GM19468 (cell line): Measurements from ENCODE around the gene TFCP2L1.

Source experiments
- ATAC-seq: cut with Tn5 transposase; IDR thresholded peaks from one replicate; pipeline ENCODE4 v1.9.1; 2021; ENCODE audit warnings: mild to moderate bottlenecking, moderate library complexity, moderate number of reproducible peaks; ENCODE audit not compliant: unreplicated experiment; ENCODE audit errors: extremely low read depth

Gene TFCP2L1

DNA sequence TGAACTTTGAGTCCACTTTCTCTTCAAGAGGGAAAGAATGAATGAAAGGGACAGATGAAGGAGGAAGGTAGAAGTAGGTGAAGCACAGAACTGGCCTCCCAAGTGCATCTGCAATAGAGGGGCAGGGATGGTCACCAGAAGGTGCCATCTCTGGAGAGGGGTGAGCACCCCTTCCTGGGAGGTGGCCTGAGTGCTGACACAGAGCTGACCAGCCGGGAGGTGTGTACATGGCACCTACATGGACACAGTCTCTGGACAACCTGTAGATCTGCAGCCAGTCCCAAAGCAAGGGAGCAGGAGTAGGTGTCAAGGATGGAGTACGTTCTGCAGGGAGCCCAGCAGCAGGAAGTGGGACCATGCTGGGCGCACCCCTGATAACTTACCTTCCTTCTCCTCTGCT is 83.2 kb downstream of the TFCP2L1 start:
- no peak for ATAC-seq

DNA sequence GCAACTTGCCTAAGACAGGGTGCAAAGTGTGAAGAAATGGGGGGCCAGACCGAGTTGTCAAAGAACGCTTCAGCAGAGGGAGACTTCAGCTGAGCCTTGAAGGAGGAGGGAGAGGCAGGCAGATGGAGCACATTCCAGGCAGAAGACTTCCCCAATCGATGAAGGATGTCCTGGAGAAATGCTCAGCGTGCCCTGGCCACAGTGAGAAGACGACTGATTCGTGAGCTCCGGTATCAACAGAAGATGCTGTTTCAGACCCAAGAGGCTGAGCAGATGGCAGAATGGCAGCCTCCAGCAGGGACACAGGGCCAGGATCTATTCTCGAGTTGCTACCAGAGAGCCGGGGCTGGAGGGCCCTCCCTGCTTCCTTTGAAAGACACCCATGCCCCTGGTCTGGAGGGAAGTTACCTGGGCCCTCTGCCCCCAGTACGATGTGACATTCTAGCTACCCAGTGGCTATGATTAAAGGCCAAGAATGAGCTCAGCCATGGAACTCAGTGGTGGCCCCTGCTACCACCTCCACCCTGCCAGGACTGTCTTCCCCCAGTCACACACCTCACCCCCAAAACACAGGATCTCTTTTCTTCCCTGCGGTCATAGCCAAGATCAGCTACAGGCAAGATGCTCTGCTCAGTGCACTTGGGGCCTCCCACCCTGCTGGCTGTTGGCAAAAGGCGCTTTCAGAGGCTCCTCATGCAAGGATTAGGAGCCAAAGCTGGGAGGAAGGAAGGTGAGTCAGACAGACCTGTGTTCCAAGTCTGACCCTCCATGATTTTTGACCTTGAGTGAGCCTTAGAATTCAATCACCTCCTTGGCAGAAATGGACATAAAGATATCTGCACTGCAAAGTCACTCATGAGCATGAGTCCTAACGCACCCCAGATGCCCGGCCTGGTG is 84.3 kb downstream of the TFCP2L1 start:
- ATAC-seq: no peak

DNA sequence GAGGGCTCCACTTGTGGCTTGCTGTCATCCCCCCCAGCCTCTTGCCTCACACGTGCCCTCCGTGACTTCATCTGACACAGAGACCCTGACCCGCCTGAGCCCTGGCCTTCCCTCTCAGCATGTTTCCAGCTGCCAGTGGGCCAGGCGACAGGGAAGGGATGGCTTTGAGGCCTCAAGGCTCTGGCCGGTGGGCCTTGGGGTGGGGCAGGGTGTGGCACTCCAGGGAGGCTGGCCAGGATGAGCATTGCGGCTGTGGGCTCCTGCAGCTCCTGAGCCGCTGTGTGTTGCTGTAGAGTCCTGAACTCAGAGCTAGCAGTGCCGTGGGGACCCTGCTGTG is 85.0 kb downstream of the TFCP2L1 start:
- no peak for ATAC-seq

DNA sequence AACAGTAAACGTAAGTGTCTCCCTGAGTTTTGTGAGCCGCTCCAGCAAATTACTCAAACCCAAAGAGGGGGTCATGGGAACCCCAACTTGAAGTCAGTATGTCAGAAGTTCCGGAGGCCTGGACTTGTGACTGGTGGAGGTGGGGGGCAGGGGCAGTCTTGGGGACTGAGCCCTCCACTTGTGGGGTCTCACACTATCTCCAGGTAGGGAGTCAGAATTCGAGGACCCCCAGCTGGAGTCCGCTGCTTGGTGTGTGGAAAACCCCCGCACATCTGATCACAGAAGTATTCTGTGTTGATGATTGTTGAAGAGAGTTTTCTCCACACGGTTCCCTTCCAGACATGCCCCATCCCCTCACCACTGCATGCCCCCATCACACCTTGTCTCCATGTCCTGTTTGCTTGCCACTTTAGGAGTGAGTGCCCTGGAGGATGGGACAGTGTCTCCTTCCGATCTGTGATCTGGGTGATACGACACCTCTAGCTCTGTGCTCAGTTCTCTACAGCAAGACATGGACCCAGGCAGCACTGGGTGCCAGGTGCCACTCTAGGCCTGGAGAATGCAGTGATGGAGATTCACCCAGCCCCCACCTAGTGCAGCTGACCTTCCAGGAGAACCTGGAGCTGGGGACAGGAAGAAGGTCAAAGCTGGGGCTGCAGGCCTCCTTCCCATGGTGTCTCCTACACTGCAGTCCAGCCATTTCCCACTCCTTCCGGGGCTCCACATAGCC is 85.6 kb downstream of the TFCP2L1 start:
- no peak for ATAC-seq

DNA sequence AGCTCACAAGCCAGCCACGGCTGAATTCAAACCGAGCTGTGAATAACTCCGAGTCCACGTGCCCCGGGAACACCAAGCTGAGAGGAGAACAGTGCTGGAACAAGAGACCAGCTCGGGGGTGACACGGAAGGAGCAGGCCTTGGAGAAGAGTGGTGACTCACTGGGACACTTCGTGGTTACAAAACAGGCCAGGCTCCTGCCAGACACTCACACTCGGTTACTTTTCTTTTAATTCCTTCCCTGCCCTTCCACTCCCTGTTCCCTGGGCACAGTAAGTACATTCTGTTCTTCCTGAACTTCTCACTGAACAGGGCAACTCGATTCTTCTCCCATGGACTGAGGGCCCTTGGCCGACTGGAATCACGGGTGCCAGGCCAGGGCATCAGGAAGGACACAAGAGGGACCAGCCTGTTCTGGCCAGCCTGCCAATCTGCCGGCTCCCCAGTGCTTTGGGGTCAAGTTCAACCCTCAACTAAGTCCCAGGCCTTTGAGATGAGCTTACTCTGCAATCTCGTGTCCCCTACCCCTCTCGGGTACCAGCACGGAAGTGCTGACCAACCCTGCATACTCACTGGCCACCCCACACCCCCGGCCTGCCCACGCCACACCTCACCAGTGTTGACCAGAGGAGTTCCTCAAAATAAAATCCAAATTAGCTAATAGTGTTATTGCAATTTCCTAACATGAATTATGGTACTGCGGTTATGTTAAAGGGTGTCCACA is 87.5 kb downstream of the TFCP2L1 start:
- no peak for ATAC-seq

DNA sequence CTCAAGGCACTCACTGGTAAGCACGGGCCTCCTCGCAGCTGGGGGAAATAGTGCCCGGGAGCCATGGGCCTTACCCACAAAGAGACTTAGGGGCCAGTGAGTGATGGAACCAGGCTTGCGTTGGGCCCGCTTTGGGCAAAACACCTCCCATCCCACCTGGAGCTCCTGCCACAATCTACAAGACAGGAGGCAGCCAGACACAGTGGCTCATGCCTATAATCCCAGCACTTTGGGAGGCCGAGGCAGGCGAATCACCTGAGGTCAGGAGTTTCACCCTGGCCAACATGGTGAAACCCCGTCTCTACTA is 88.2 kb downstream of the TFCP2L1 start:
- no peak for ATAC-seq

DNA sequence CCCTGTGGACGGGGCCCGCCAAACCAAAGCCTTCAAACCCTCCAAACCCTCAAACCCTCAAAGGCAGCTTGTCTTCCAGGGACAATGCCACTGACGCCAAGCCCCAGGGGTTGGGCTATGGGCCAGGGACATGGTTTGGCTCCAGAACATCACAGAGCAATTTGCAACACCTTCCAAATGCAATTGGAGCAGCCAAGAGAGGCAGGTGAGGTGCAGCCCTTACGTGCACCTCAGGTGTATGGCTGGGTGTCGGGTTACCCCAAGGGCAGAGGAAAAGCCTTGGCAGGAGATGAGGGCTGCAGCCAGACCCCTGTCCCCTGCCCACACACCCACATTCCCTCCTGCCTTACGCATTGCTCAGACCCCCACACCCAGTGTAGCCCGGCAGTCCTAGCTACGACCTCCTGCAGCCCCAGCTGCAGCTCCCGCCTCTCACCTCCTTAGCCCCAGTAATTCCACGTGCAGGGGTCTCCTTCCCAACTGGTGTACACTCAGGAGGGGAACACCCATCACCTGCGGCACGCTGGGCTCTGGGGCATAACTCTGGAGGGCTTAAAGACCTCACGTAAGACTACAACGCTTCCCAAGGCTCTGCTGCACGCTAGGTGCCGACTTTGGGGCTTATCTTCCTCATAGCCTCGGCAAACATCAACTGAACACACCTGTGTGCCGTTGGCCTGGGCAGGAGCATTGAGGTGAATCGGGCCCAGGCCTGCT is 88.7 kb downstream of the TFCP2L1 start:
- ATAC-seq: no peak

DNA sequence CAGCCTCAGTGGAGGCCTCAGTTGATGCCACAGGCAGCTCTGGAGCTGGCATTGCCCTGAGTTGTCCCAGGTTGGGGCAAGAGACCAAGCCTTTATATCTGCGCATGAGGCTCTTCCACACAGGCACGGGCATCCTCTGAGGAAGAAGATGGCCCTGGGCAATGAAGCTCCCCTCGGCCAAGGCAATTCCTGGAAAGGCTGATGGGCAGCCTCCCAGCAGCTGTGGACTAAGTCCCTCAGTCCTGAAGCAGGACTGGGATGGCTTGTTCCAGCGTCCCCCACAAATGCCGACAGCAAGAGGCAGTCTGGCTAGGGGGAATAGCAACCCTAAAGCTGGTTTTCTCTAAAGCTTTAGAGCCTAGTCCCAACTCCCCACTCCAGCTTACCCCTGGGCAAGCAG is 90.0 kb downstream of the TFCP2L1 start:
- ATAC-seq: no peak

DNA sequence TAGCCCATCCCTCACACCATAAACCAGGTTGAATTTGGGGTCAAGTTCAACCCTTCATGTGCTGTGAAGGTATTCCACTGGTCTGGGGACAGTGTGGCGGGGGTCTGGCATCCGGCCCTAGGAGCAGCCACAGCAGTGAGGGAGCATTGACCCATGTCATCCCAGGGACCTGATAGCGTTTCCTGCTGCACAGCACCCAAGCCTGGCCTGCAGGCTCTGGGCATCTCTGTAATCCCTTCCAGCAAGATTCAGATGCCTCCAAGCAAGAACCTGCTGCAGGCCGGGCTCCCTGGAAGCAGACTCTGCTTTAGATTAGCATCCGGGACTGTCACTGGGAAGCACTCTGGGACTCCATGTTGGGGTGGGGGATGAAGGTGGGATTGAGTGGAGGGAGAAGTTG is 90.4 kb downstream of the TFCP2L1 start:
- no peak for ATAC-seq

DNA sequence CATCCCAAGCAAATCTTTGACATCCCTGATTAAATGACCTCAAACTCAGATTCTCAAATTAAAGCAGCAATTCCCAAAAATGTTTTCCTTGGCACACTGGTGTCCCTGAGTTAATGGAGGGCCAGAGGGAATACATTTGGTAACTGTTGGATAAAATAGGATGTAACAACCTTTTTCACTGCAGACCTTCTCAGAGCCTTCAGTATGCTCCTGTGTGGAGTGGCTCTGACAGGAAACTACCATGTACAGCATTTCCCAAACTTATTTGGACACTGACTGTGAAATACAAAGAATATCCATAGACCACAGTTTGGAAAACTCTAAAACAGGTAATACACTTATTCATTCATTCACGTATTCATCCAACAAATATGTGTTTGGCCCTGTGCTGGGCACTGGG is 91.8 kb downstream of the TFCP2L1 start:
- ATAC-seq: no peak

DNA sequence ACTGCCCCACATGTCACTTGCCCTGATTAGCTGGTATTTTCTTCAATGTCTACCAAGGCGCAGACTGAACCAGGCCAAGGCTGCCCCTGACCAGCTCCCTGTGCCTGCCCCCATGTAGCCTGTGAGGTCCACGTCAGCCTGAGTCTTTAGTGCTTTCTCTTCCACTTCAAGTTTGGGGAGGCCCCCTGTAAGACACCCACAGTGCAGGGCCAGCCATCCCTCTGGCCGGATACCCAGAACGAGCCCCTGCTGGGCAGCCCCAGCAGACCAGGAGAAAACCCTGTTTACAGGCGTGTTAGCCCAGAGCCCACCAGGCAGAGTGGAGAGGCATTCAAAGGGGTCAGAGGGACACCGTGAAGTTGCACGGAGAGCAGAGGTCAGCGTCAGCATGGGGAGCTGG is 92.4 kb downstream of the TFCP2L1 start:
- ATAC-seq: no peak

DNA sequence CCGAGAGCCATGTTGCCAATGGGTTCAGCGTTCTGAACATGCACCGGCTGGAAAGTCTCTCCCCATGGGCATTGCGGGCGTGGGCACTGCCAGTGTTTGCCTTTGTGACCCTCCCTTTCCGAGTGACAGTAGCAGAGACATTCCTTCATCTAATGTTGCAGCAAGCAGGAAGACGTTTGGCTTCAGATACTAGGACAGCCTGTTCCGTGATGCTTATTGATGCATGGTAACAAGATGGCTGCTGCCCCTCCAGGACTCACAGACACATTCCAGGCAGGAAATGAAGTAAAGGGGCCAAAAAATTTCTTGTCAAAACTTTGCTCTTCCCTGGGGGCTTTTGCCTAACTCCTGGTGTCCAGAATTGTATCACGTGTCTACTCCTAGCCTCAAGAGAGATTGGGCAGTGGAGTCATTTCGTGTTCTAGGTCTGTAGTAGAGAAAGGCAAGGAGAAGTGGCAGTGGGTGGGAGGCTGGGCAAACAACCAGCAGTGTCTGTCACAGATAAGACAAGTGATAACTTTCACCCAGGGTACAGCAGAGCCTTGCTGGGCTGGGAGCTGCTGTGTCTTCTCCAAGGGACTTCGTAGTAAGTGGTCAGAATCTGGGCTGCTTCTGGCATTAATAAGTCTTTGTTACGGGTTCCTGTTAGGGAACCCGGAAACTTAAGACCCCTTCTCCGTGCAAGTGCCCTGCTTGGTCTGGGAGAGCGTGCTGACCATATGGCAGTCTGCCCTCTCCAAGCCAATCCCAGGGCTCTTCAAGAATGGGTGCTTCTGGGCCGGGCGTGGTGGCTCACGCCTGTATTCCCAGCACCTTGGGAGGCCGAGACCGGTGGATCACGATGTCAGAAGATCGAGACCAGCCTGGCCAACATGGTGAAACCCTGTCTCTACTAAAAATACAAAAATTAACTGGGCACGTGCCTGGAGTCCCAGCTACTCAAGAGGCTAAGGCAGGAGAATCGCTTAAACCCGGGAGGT is 93.5 kb downstream of the TFCP2L1 start:
- no peak for ATAC-seq

DNA sequence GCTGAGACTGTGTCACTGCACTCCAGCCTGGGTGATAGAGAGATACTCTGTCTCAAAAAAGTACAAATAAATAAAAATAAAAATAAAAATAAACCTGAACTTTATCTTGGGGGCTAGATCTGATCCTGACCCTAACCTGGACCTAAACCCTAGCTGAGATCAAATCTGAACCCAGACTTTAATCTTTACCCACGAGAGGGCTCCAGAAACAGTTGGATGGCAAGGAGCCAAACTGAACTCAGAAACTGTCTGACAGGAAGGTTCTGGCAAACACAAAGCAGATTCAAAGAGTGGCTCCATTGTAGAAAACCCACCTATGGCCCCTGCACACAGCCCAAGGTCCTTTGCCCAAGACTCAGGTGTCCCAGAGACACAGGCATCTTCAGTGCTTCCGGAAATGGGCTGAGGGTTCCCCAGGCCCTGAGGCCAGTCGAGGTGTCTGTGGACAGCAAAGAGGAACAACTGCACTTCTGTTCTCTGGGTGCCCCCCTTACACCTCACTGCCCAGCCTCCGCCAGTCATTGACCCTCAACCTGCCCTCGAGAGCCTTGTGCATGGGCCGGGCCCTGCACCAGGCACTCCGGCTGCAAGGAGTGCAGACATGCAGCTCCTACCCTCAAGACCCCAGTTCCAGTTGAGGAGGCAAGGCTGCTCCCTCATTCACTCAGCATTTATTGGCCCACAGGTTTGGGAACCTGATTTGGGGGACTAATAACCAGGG is 95.2 kb downstream of the TFCP2L1 start:
- no peak for ATAC-seq

DNA sequence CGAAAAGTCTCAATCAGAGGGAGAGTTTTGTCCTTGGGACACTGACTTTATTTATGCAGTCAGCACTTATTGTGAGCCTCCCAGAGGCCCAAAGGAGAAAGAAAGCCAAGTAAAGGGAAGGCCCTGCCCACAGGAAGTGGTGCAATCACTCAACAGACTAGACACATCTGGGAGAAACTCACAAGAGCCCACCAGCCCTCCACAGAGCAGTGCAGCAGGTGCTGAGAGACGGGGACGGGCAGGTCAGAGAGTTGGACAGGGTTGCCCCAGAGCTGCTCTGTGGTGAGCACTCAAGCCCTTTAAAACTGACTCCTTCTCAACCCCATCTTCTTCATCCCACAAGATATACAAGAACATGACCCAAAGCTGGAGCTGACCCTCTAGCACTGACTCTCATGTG is 96.0 kb downstream of the TFCP2L1 start:
- ATAC-seq: no peak

DNA sequence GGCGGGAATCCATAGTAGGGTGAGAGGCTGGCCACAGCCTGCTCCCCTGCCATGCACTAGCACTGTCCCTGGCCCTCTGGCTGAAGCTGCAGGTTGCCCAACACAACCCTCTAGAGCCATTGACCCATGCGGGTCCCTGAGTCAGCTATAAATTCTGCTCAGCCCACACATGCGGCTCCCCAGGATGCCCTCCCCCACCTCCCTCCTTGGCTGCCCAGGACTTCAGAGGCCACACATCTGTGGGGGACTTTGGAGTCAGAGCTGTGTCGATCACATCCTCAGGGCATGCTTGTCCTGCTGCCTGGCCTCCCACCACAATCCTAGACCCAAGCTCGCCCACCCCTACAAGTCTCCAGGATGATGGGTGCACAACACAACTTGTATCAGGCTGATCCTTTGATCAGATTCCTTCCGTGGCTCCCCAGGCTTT is 97.0 kb downstream of the TFCP2L1 start:
- ATAC-seq: no peak

DNA sequence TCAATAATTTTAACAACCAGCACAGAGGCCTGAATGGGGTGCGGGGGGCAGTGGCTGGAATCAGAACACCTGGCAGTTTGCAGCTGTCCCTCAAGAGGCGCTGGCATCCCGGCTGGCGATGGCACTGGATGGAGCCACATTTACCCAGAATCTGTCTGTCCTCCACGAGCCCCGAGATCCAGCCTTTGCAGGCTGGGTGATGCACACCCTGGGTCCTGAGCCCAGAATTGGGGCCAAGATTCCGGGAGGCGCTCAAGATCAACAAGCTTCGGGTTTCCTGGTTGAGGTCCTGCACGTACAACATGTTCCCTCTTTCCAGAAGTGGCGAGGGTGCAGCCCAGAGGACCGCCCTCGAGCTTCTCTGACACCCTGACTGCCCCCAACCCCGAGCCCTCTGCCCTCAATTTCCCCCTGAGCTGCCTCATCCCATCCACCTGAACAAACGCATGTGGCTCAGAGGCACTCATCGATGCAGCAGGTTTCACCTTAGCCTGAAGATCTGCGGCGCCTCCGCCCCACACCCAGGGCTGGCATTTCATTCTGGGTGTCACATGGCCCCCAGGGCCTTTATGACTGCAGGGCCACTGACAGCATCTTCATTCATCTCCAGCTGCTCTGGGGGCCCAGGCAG is 97.5 kb downstream of the TFCP2L1 start:
- ATAC-seq: no peak

DNA sequence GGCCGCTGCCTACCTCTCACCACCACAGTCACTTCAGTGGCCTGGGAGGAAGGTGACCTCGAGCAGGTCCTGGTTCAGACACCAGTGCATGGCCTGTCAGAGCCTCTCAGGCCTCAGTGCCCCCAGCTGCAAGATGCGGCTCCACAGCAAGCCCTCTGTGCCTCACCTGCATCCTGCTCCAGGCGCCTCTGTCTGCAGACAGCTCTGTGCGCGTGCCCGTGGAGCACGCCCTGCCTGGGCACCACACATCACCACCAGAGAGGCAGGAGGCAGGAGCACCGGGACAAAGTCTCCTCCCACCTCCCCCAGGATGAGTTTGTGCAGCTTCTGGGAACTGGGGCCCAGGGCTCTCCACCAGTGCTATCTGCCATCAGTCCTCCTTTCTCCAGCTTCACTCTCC is 98.7 kb downstream of the TFCP2L1 start:
- no peak for ATAC-seq

DNA sequence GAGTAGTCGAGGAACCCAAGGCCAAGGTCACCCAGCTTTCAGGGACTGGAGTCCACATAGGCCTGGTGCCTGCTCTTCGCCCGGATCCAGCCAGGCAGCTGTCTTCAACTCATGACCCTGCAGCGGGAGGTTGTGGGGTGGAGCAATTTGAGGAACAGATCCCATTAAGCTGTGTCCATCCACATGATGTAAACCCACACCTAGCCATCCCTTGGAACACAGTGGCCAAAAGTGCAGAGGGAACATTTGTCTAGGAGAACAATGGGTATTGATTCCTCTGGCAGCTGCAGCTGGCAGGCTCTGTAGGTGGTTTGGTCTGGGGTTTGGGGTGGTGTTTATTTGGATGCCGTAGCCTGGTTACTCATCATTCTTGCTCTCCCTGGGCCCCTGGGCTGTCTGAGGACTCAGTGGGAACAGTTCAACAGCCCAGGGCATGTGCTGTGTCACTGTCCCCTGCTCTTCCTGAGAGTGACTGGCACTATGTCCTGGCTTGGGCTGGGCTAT is 99.4 kb downstream of the TFCP2L1 start:
- ATAC-seq: no peak
